ENCODE measurements around the gene EYA3. TPM values are rescaled to one million over a fixed set of nuclear protein-coding genes. Genes with fewer than 3 reads are reported as not detected.

The EYA3 gene, protein sequence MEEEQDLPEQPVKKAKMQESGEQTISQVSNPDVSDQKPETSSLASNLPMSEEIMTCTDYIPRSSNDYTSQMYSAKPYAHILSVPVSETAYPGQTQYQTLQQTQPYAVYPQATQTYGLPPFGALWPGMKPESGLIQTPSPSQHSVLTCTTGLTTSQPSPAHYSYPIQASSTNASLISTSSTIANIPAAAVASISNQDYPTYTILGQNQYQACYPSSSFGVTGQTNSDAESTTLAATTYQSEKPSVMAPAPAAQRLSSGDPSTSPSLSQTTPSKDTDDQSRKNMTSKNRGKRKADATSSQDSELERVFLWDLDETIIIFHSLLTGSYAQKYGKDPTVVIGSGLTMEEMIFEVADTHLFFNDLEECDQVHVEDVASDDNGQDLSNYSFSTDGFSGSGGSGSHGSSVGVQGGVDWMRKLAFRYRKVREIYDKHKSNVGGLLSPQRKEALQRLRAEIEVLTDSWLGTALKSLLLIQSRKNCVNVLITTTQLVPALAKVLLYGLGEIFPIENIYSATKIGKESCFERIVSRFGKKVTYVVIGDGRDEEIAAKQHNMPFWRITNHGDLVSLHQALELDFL
- total RNA-seq (2021; fragmentation: NEBNext Ultra II Directional; extraction: Animal tissue kit (Norgen Biotek cat#: 25700)) (33.9 and 34.2 TPM in 2 replicates), polyA plus RNA-seq (2011; rRNA removed) (7.9 and 15.0 TPM in 2 replicates), polyA minus RNA-seq (2011; rRNA and poly(A)+ RNA removed) (47.5 and 69.4 TPM in 2 replicates)
- 12.3 TPM for polyA plus RNA-seq (2011; cell fraction: cytosol; rRNA removed)
- polyA plus RNA-seq (2011; cell fraction: nucleus; rRNA removed), result 15.5 TPM
- 10.7 to 15.4 TPM (median 13.7 TPM) in 4 replicates for polyA plus RNA-seq (2012, experiment 1 of 2)
- polyA plus RNA-seq (2012, experiment 2 of 2), result 1.1 TPM
- 14.1 TPM for polyA plus RNA-seq (2013, experiment 1 of 2)
- polyA plus RNA-seq (2013, experiment 2 of 2), result 13.6 TPM
- polyA minus RNA-seq (2011; cell fraction: cytosol; rRNA and poly(A)+ RNA removed), result 17.5 TPM
- polyA minus RNA-seq (2011; cell fraction: nucleus; rRNA and poly(A)+ RNA removed), result 24.7 TPM
- long read RNA-seq, experiment 1, full-length matches to known transcripts, result 1 of 18 reads
- long read RNA-seq, experiment 1, partial matches to known transcripts, result 4 of 18 reads
- long read RNA-seq, experiment 1, other reads (novel, unspliced or antisense), result 13 of 18 reads
- long read RNA-seq, experiment 2, partial matches to known transcripts, result 4 of 5 reads
- long read RNA-seq, experiment 2, other reads (novel, unspliced or antisense), result 1 of 5 reads

DNA sequence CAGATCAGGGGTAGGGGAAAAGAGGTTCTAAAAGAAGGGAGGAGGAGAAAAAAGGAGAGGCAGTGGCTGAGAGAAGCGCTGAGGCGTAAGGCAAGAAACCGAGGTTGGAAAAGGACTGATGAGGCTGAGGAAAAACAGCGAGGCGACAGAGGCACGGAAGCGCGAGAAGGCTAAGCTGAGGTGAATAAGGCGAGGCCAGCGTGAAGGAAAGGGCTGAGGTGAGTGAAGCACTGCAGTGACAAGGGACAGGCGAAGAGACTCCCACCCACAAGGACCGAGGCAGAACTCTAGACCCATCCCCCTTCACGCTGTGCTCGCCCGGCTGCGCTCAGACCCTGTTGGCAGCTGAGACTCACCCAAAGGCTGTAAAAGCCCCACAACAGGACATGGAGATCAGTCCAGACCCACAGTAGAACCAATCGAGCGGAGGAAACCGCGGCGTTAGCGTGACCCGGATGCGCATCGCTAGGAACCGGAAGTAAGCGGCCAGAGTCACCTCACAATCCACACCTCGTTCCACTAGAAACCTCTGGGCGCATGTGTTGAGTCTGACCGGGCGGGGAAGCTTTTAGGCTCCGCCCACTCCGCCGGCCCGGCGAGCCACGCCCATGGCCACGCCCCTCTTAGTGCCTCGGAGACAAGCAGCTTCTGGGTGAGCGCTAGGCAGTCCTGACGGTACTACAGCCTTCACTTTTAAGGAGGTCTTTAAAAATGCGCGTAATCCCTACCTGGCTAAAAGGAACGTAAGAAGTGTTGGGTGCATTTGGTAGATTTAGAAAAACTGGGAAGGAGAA is at the start of gene EYA3:
TSS of gene EYA3 (minus strand) at position 443 of the 794 bp plus-strand sequence. CDS start 30,584 bp downstream, outside the sequence.
- H3K4me3 ChIP-seq (ENCODE audit: extremely low read depth in 1 of 4, insufficient read depth in 2 of 4, low read depth in 3 of 4, low read length in 4 of 4), result peak within 1 kb of the TSS; percentile 76 to 90 (median 83)
- H3K9ac ChIP-seq (replicated peaks in 1 of 4; ENCODE audit: extremely low read depth in 1 of 4, low read depth in 3 of 4, low read length in 3 of 4), result peak within 1 kb of the TSS; percentile 78 to 87 (median 86)
- H3K27ac ChIP-seq (ENCODE audit: low read depth, low read length), result peak within 1 kb of the TSS; percentile 69
- no peak within 1 kb of the TSS for H3K56ac ChIP-seq (replicated peaks; ENCODE audit: insufficient read length, low read depth, low read length)
- no peak within 1 kb of the TSS for H4K91ac ChIP-seq (replicated peaks; ENCODE audit: insufficient read length, low read length)
- peak within 1 kb of the TSS; percentile 21; the same call in 1 of the 2 replicates for H2AK5ac ChIP-seq (ENCODE audit: low read depth, low read length)
- H3K27me3 ChIP-seq (replicated peaks in 1 of 4; ENCODE audit: control insufficient read depth in 3 of 4, extremely low read depth in 1 of 4, insufficient read depth in 3 of 4, low read length in 3 of 4), result no peaks in the 10 kb centered on the region
- peak within 1 kb of the TSS; percentile 82; the same call in 1 of the 2 replicates for H2BK12ac ChIP-seq (ENCODE audit: low read depth, low read length)
- CTCF ChIA-PET (ENCODE audit: partially characterized antibody), result interaction anchor here (0.6 to 9.7 kb wide), 7 partner anchors 9 to 161 kb away, joined by 3 to 80 read pairs (median 4); no protein-coding TSS in a partner anchor
- 2% methylated on average over 44 of the region's 44 CpGs; no CpG with 5 or more reads in 1 of the 2 experiments for WGBS, 2 experiments (ENCODE audit: extremely low coverage in 1 of 2, insufficient coverage in 1 of 2, insufficient read length in 1 of 2, insufficient replicate concordance in 2 of 2, low coverage in 1 of 2, low lambda C conversion rate in 2 of 2, missing lambda C conversion rate in 1 of 2)
- H2BK15ac ChIP-seq (ENCODE audit: low read length), result peak within 1 kb of the TSS; percentile 89; the same call in 1 of the 2 replicates
- H2BK120ac ChIP-seq (replicated peaks; ENCODE audit: low read depth, low read length), result no peak within 1 kb of the TSS
- no peak within 1 kb of the TSS for H3K4ac ChIP-seq (replicated peaks; ENCODE audit: insufficient read length, low read depth, low read length)
- H3K79me1 ChIP-seq (ENCODE audit: low read depth, low read length), result peaks cover 3% of the 10 kb centered on the region; the same call in 1 of the 2 replicates
- H2BK20ac ChIP-seq (ENCODE audit: low read length), result no peak within 1 kb of the TSS
- peaks cover 0 to 2% of the 10 kb centered on the region in 2 experiments for H4K20me1 ChIP-seq (replicated peaks in 1 of 2; ENCODE audit: control insufficient read depth in 1 of 2, insufficient read depth in 2 of 2, low read length in 2 of 2)
- H3K23me2 ChIP-seq (ENCODE audit: low read depth, low read length), result peaks cover 8% of the 10 kb centered on the region
- 0 out of 2 replicates have a peak within 1 kb of the TSS, but pooled peaks have one; percentile 62 for H3K18ac ChIP-seq (ENCODE audit: extremely low read depth, low read length)
- no peaks in the 10 kb centered on the region for H3K9me3 ChIP-seq (ENCODE audit: insufficient read depth in 2 of 2, low read depth in 1 of 2, low read length in 1 of 2)
- peak; percentile 60 for FAIRE-seq
- H3K23ac ChIP-seq (ENCODE audit: insufficient read length), result no peak within 1 kb of the TSS
- peaks cover 0 to 1% (median 0%) of the 10 kb centered on the region in 4 experiments; a peak in 1 of 7 replicates for H3K4me1 ChIP-seq (replicated peaks in 1 of 4; ENCODE audit: control insufficient read depth in 3 of 4, insufficient read depth in 4 of 4, low read length in 3 of 4)
- H4K5ac ChIP-seq (ENCODE audit: insufficient read length, low read depth, low read length), result no peak within 1 kb of the TSS
- peak within 1 kb of the TSS; percentile 95 for H2AFZ ChIP-seq (ENCODE audit: low read length)
- peaks cover 18 to 44% of the 10 kb centered on the region in 2 experiments for H3K79me2 ChIP-seq (ENCODE audit: control insufficient read depth in 1 of 2, insufficient read depth in 2 of 2, low read length in 2 of 2)
- no peaks in the 10 kb centered on the region for H3K36me3 ChIP-seq (ENCODE audit: control insufficient read depth in 2 of 4, insufficient read depth in 4 of 4, low read length in 3 of 4)
- peak; percentile 94 to 96 for DNase-seq (ENCODE audit: low read depth in 1 of 2, low spot score in 2 of 2)
- POLR2A ChIA-PET (ENCODE audit: partially characterized antibody), result interaction anchor here (0.6 to 2.9 kb wide), 18 partner anchors 10 to 422 kb away, joined by 3 to 26 read pairs (median 3); partner anchors contain the start of genes MED18, SESN2, THEMIS2 and XKR8
- H3K14ac ChIP-seq (ENCODE audit: insufficient read length), result no peak within 1 kb of the TSS
- peak within 1 kb of the TSS; percentile 96 for H2BK5ac ChIP-seq (ENCODE audit: low read depth, low read length)
- H4K8ac ChIP-seq (ENCODE audit: extremely low read depth, insufficient read depth, low read length), result no peak within 1 kb of the TSS
- H3K4me2 ChIP-seq (ENCODE audit: insufficient read depth in 1 of 2, low read depth in 2 of 2, low read length in 2 of 2), result peak within 1 kb of the TSS; percentile 85 to 89
- no peak for TF ChIP-seq RNF2 (IDR thresholded peaks at IDR 0.05; ENCODE audit: borderline replicate concordance, low read depth, low read length, missing control alignments, poor library complexity, severe bottlenecking)
- TF ChIP-seq TAF1 (IDR thresholded peaks at IDR 0.05; ENCODE audit: low read depth, low read length), result peak; percentile 75
- TF ChIP-seq ASH2L (IDR thresholded peaks at IDR 0.05; ENCODE audit: low read length), result peak; percentile 56
- TF ChIP-seq CTBP2 (IDR thresholded peaks at IDR 0.05; ENCODE audit: borderline replicate concordance, insufficient read depth, insufficient read length, low read length), result no peak
- TF ChIP-seq SP4 (IDR thresholded peaks at IDR 0.05; ENCODE audit: low read length), result no peak

Data from H1 (cell line).